GM15510 (cell line): ENCODE measurements around the gene TARS1.

Experiments
- POLR2A ChIP-seq: IDR thresholded peaks from 3 replicates; pipeline ENCODE4 v1.6.1; 2011; ENCODE audit warnings: borderline replicate concordance; ENCODE audit not compliant: insufficient read length; ENCODE audit errors: extremely low read depth

TARS1 gene

DNA sequence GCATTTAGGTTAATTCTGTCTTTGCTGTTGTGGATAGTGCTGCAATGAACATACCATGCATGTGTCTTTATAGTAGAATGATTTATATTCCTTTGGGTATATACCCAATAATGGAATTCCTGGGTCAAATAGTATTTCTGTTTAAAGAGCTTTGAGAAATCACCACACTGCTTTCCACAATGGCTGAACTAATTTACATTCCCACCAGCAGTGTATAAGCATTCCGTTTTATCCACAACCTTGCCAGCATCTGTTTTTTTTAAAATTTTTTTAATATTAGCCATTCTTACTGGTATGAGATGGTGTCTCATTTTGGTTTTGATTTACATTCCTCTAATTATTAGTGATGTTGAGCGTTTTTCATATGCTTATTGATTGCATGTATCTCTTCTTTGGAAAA lies 15.5 kb upstream of the TARS1 start:
- TF ChIP-seq POLR2A: no peak

DNA sequence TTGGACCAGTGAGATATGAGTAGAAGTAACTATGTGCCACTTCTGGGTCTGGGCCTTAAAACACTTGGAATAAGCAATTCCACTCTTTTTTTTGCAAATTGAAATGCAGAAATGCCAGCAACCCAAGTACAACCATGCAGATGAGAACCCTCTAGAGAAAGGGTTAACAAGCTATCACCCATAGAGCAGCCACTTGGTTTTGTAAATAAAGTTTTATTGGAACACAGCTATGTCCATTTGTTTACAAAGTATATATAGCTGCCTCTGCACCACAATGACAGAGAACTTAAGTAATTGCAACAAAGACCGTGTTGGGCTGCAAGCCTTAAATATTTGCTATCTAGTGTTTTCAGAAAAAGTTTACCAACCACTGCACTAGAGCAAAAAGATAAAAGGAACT lies 9.8 kb upstream of the TARS1 start:
- no peak for TF ChIP-seq POLR2A

DNA sequence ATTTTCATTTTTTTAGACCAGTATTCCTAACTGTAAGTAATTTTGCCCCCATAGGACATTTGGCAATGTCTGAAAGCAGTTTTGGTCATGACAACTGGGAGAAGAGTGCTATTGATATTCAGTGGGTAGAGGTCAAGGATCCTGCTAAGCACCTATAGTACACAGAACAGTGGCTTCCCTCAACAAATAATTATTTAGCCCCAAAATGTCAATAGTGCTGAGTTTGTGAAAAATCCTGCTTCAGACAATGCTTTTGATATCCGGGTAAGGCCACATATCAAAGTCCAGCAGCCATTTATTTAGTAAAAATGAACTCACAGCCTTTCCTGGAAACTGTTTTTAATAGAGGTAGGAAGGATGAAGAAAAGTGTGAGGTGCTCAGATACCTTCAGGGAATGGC lies 8.1 kb upstream of the TARS1 start:
- TF ChIP-seq POLR2A: no peak

DNA sequence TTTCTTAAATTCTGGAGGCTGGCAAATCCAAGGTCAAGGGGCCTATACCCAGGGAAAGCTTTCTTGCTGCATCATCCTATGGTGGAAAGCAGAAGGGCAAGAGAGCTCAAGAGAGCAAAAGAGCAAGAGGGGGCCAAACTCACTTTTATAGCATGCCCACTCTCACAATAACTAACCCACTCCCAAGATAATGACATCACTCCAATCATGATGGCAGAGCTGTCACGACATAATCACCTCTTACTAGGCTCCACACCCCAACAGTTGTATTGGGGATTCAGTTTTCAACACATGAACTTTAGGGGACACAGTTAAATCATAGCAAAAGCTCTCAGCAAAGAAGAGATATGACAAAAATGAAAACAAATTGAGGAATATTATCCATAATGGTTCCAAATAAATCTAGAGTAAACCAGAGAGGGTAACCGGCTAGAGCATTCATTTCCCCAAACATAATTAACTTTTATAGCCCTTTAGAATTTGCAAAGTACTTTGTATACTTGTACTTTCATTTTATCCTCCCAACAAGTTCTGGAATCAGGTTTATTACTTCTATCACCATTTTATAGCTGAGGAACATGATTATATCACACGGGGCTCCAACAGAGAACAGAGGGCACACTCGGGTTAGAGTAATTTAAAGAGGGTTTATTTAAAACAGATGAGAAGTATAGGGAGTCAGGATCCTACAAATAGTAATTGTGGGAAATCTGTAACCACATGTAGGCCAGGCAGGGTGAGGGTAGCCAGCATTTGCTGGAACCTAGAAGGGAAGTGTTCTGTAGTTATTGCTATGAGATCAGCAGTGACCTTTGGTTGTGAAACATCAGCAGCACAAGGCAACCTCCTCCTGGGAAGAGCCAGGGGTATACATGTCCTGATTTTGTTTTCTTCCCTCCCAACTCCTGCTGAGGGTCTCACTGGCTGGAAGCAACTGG lies 7.2 kb upstream of the TARS1 start:
- TF ChIP-seq POLR2A: no peak

DNA sequence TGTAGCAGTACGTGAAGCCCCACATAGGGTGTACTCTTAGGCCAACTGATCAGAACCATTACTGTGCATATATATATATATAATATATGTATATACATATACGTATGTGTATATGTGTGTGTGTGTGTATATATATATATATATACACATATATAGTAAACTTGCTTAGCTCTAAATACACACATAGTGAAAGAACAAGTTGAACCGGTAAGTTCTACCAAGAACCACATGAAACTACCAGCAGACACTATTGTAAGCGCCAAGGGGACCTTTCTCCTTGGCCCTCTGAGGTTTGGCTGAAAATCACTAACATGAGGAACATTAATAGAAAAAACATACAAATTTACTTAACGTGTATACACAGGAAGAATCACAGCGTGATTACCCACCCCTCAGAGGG lies 1.8 kb upstream of the TARS1 start:
- TF ChIP-seq POLR2A: no peak

DNA sequence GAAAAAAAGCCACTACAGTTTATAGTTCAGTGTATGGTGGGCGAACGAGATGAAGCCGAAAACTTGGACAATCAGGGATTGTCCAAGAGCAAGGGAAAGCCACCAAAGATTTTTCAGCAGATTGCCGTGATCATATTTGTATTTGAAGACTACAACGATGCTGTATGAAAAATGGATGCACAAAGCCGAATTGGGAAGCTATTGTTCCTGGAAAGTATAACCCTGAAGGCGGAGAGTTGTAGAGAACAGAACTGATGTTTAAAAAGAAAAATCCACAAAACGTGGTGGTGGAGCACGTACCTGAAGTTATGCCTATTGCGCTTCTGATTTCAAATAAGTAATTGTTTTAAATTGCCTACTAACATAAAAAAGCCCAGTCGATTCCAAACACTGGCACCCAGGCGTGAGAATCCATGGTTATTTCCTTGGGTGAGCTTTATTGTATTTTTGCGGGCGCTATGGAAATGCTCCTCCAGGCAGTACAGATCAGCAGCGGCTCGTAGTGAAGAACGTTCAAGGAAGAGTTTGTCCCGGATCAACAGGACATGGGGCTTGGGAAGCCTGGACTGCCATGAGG lies 772 bp upstream of the TARS1 start:
- TF ChIP-seq POLR2A: no peak

DNA sequence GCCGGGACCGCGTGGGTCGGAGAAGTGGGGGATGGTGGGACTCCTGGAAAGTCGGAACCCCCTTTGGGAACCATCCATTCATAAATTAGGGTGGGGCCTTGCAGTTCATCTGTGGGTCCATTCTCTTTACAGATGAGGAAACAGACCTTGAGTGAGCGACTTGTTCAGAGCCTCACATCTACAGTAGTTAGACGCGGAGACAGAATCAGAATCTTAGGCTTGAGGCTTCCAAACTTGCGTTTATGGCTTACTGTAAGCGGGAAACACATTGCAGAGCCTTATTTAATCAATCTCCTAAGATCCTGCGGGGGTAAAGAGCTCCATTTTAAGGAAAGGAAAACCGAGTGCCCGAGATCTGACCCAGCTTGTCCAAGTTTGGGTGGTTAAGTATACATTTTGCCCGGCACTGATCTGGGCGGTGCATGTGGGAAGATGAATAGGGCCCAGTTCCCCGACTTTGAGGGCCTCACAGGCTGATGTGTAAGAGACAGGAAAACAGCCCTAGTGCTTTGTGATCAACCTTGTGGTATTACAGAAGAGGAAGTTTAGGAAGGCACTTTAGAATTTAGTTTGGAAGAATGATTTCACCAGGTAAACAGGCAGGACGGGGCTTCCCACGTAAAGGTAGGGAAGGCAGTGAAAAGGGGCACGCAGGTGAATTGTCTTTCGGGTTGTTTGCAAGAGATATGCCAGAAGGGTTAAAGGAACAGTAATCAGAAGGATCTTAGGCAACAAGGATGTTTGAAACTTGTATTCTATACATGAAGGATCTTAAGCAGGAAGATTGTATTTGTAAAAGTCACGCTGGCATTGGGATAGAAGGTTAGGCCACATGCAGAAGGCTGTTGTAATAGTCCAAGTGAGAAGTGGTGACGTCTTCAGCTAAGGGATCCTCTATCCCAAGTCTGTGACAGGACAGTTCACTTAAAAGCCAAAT lies 744 bp downstream of the TARS1 start:
- no peak for TF ChIP-seq POLR2A

DNA sequence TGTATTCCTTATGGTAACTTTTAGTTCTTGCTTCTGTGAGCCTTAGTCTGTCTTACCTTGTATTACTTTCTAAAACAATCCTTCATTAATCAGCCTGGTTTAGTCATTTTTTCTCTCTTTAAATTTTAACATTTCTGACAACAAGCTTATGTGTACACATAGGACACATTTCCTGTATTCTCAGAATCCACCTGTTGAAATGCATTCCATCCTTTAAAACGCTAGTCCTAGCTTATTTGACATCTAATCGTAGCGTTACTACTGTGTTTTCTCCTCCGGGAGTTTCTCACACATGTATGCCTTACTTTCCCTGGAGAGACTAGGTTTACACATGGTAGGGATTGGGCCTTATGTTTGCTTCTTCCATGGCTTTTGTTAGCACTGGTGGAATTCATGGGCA lies 3.8 kb downstream of the TARS1 start:
- no peak for TF ChIP-seq POLR2A

DNA sequence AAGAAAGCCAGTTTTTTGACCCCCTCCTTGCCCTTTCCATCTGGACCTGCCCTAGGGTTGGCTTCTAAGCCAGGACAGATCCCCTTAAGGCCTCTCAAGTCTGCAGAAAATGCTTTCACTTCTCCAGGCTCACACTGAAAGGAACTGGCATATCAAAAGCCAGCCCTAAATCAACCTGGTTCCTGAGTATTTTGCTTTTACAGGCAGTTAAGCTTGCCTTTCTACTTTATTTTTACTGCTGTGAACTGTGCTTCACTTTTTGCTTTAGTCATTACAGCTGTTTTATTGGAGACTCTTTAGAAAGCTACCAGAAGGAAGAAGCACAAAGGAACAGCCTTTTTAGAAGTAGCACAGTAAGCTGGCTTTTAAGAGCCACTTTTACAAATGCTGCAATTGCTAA lies 5.0 kb downstream of the TARS1 start:
- no peak for TF ChIP-seq POLR2A

DNA sequence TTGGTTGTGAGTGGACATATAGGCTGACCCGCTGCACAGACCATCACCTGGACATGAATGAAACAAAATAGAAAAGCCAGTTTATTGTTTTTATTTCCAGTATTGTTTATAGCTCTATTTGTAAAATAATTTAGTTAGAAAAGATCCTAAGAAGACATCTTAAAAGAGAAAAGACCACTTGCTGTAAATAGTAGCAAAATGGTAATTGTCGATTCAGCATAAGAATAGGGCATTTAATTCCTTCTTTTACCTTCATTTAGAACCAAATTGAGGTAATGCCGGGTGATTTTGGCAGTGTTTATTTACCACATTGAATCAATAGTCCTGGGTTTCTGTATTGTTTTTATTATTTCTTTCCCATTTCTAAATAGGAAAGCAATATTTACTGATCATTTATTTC lies 7.4 kb downstream of the TARS1 start:
- TF ChIP-seq POLR2A: no peak

DNA sequence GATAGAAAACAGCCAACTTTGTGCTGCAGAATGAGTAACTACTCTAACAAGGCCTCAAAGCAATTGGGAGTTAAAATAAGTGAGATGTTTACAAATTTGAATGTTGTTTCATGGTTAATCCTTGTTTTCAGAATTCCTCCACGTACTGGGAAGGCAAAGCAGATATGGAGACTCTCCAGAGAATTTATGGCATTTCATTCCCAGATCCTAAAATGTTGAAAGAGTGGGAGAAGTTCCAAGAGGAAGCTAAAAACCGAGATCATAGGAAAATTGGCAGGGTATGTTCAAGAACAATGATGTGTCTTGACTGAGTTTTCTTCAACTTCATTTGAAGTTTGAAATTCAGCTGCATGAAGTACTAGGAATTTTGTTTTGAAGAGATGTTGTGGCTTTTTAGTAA lies 16.4 kb downstream of the TARS1 start:
- TF ChIP-seq POLR2A: no peak

DNA sequence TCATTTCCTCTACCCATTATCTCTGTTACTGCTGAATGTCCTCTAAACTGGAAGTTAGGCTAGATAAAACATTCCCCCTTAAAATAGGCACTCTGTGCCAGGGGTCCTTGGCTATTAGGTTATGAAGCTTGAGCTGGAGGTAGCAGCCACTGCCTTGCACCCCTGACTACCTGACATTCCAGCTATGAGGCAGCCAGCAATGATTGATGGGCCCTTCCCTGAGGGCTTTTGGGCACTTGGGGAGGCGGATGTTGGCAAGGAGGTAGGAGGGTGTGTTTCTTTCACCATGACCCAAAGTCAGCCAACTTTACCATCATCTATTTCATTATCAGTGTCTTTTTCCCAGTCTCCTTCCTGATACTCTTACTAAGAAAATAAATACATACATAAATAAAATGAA lies 17.1 kb downstream of the TARS1 start:
- no peak for TF ChIP-seq POLR2A

DNA sequence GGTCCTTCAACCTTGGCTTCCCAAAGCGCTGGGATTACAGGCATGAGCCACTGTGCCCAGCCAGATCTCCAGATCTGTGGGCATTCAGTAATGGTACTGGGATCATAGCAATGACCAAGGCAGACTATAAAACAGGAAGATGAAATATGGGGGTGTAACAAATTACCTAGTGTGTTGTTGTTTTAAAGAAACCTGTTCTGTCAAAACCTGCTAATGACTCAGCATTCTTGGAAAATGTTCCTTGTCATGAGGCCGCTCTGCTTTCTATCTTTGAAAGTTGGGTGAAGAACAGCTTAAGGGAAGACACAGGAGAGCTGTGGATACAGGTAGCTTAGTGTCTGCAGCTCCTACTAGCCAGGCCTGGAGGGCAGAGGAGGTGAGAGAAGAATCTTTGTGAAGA lies 19.4 kb downstream of the TARS1 start:
- no peak for TF ChIP-seq POLR2A

DNA sequence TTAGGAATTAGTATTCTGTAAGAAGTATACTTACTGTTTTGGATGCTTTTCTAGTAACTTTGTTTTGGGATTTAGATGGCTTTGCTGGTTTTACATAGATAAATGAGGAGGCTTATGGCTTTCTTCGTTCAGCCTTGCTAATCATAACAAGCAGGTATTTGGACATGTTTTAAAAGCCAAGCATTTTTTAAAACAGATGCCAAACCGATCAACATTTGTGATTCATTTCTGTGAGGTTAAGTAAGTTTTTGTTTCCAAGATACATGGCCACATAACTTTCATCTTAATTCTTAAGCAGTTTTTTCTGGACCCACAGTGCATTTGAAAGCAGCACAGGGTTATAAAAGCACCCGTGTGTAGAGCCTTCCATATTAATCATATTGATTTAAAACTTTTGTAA lies 21.7 kb downstream of the TARS1 start:
- TF ChIP-seq POLR2A: no peak

DNA sequence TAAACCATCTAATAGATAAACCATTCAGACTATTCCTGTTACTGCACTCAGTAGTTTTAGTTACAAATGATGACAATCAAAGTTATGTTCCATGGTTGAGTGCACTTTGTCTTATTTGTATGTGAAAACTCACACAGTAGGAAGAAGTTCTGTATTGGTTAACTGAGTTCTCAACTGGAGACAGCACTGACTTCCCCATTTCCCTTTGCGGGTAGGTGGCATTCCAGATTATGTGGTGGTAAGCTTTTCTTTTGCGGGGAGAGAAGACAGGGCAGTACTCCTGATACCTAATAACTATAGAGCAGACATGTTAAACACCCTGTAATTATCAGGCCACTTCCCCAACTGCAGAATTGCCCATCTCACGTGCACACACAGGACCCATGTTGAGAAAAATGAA lies 24.4 kb downstream of the TARS1 start:
- TF ChIP-seq POLR2A: no peak
